Brain pericyte (primary cell): ENCODE measurements around the gene AIDA.
"Not testable (repeated sequence)": the region's sequence is repeated elsewhere in the genome, so short reads cannot be mapped to it uniquely, and the experiment has no call there.

Source experiments
- DNase-seq: peaks from one replicate; pipeline ENCODE4 v3.0.0-alpha.2; 2012; ENCODE audit warnings: low read depth, low spot score

Gene AIDA, protein sequence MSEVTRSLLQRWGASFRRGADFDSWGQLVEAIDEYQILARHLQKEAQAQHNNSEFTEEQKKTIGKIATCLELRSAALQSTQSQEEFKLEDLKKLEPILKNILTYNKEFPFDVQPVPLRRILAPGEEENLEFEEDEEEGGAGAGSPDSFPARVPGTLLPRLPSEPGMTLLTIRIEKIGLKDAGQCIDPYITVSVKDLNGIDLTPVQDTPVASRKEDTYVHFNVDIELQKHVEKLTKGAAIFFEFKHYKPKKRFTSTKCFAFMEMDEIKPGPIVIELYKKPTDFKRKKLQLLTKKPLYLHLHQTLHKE

DNA sequence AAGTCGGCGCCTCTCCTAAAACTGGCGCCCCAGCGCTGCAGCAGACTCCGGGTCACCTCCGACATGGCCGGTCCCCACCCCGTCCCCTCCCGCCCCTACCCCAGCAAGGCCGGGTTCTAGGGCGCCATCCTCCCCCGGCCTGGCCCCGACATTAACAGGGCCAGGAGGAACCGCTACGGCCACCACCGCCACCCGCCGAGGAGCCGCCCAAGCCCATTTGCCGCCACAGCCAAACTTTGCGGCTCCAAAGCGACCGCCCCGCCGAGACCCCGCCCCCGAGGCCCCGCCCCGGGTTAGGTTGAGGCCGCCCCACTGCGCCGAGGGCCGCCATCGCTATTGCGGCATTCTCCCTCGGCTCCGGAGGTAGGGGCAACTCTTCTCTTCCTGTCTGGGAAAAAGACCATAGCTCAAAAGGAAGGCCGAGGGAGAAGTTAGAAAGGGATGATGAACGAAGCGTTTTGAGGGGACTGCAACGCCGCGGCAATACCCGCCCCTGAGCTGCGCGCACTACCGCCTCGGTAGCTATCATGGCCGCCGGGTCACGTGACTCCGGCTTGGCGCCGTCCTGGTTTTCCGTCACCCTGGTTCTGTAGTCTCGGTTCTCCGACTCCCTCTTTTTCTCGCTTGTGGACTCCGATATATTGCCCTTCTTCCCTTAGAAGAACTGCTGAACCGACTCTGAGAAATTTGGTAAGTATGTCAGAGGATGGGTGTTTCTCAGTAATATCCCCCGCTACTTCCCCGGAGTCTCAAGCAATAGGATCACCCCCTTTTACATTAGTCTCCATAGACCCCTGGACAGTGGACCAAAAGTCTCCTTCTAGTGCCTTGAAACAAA, at the start of gene AIDA, which contains the start of gene BROX:
Gene AIDA, minus strand, starts transcription at position 239 of the 838 bp plus-strand sequence. Its CDS starts 174 bp downstream, at position 65.
Gene BROX, plus strand, starts transcription at position 312 of the 838 bp plus-strand sequence. CDS start 3,136 bp downstream, outside the sequence.
- DNase-seq: peak; percentile 71

DNA sequence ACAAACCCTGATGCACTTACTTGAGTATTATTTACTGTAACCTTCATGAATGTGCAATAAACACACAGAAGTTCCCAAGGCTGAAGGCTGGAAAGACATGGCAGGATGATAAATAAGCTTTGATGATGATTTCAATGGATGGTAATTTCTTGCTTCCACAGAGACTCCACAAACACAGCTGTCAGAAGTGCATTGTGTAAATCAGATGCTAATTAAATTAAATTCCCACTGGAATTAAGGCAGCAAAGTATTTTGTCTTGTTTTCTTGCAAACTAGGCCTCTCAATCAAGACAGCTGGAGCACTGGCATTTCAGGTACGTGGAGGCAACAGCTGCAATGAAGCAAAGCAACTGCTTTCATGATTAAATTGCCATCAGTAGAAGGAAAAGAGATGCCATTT, 48.8 kb upstream of the AIDA start:
- no peak for DNase-seq

DNA sequence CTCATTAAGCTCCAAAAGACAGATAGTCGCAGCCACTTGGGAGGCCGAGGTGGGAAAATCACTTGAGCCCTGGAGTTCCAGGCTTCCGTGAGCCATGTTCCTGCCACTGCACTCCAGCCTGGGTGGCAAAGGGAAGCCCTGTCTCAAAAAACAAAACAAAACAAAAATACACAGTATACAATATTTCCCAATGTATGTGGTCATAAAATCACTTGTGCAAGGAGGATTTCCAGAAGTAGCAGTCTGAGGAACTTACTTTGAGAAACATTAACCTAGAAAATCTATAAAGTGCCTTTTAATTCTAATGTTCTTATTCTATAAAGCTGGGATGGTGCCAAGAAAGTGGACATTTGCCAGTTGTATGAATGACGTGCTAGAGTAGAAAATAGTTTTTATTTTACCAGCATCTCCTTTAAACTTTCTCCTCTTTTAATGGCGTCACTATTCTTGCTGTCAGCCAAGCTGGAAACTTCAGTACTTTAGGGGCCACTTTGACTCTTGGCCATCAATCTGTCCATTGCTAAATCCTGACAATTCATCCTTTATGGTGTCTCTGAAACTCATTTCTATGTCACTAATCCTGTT, 47.3 kb upstream of the AIDA start:
- no peak for DNase-seq

DNA sequence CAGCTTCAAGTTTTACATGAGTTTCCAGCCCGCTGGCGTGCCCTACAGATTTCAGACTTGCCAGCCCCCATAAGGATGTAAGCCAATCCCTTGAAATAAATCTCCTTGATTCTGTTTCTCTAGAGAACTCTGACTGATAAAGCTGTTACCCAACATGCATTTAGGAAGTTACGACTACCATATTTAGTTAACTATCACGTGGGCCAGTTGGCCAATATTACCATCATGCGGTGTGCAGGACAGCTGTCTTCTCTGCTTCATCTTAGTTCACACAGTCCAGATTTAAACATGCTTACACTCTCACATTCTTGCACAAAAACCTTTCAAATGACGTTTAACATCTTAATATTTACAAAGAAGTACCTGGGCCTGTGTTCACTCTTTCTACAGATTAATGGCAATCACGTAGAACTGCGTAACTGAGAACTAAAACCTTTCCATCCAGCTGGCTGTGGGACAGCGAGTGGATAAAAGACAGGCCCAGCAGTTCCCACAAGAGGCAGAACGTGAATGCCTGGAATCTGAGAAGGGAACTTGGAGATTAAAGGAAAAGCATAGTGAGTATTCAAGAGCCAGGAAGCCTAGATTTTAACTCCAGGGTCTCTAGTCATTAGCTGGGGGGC, 45.5 kb upstream of the AIDA start:
- no peak for DNase-seq

DNA sequence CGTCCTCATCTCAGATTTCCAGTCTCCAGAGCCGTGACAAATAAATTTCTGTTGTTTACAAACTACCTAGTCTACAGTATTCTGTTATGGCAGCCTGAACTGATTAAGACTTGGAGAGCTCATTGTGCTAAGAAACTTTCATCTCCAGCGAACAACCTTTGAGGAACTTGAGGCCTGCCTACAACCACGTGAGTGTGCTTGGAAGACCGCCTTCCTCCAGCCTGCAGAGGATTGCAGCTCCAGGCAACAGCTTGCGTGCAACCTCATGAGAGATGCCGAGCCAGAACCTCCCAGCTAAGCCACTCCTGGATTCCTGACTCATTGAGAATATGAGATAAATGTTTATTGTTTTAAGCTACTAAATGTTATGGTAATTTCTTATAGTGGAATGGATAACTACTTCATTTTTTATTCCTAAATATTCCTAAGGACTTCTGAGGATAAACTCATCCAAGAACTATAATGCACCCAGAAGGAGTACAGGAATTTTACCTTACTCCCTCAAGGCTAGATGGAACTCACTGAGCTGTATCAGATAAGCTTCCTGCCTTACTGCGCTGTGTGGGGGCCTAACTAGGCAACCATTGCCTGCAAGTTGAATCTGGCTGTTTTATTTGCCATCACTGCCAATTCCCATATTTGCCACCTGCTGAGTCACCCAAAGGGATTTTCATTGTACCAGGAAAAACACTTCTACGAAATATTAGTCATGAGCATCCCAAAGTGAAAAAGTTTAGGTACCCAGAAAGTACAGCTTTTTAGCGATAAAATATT, 42.3 kb upstream of the AIDA start:
- DNase-seq: peak; percentile 32

DNA sequence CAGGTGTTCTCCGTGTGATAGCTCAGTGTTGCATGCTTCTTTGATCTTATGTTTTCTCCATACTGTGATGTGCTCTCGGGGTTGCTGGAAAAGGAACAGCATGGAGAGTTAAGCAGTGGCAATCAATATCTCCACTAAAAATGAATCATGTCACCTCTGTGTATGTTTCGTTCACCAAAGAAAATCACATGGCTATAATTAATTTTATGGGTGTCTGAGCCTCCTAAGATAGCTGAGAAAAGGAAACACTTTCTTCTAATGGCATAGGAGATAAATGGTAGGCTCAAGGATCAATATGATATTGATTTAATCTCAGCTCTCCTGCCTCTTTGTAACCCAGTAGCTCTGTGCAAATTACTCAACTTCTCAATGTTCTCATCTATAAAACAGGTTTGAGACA, 39.0 kb upstream of the AIDA start:
- DNase-seq: no peak

DNA sequence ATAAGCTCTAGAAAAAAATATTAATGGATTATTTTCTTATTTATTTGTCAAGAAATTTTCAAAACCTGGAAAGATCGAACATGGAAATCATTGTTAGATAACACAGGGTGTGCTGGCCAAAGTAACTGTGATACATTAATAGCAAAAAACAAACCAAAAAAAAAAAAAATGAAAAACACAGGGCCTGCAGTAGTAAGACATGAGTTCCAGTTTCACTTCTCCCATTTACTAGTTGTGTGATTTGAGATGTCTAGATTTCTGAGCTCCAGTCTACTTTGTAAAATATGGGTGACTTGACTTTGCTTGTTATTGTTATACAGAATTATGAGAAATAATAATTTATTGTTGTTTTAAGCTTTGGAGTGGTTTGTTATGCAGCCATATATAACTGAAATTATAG, 38.4 kb upstream of the AIDA start:
- no peak for DNase-seq

DNA sequence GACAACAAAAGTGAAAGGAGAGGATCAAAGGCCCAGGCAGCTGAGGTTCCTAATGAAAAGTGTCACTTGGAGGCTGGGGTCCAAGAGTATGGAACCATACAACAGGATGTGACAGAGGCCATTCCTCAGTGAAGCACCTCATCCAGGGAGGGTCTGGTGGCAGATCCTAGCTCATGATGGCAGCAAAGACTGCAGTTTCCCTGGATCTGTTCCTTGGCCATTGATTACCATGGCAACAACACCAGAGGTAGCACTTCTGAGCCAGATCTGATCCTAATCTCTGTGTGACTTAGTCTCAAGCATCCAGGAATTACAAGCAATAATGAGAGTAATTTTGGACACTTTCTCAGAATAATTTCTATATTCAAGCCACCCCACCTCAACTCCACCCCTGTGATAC, 37.6 kb upstream of the AIDA start:
- no peak for DNase-seq

DNA sequence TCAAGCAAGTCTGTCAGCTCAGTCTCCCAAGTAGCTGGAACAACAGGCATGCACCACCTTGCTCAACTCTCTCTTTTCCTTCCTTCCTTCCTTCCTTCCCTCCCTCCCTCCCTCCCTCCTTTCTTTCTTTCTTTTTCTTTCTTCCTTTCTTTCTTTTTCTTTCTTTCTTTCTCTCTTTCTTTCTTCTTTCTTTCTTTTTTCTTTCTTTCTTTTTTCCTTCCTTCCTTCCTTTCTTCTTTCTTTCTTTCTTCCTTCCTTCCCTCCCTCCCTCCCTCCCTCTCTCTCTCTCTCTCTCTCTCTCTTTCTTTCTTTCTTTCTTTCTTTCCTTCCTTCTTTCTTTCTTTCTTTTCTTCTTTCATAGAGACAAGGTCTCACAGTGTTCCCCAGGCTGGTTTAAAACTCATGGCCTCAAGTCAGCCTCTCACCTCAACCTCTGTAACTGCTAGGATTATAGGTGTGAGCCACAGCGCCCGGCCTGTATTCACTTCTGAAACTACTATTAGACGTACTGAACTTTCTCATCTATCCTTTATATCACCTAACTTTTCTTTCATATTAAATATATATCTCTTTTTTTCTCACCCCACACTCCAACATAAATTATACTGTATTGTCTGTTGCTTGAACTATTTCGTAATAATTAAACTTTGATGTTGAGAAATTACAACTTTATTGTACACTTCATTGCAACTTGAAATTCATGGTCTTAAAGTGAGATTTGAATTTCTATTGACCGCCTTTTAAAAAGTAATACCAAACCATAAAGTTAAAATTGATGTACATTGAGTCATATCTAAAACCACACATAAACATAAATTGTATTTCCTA, 29.6 kb upstream of the AIDA start:
- DNase-seq: not testable (repeated sequence)

DNA sequence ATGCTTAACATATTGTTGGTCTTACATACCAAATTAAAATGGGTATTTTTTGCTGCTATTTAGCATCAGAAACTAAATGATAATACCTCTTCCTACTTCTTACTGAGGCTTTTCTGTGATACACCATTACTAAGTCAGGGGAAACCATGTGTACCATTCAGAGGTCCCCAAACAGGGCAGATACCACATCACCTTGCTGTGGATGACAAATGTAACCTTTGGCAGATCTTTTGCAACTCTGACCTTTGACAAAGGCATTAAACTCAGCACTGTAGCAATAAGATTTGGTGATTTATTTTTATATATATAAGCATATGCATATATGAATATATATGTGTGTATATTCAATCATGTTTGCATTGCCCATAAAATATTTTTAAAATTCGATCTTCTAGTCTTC, 27.6 kb upstream of the AIDA start:
- DNase-seq: no peak

DNA sequence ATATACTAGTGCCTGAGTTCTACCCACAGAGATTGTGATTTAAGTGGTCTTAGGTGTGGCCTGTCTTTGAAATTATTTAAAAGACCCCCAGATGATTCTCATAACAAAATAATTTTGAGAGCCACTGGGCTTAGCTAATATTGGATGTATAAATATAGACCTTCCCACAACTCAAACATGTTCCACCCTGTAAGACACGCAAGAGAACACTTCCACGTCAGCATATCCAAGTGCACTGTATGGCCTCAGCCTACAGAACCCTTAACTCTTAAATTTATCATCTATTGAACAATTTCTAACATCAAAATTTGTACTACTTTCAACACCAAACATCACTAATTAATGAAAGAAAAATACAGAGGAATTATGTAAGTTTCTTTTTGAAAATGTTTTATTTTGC, 27.2 kb upstream of the AIDA start:
- no peak for DNase-seq

DNA sequence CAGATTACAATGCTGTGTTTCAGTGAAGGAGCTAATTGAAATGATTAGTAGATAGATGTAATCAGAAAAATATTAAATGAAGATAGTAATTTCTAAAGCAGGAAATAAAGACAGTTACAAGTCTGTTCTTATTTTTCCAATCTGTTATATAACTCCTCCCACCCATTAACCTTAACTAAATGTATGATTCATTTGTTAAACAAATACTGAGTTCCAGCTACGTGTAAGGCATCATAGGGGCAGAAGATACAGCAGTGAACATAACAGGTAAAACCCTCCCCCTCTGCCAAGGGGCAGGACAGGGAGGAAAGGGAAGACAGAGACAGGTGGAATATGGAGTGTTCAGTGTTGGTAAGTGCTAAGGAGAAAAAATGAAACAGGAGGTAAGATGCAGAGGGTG, 24.7 kb upstream of the AIDA start, which contains the start of gene FAM177B:
Gene FAM177B, plus strand, starts transcription at position 231 of the 400 bp plus-strand sequence. CDS start 9,344 bp downstream, outside the sequence.
- DNase-seq: no peak

DNA sequence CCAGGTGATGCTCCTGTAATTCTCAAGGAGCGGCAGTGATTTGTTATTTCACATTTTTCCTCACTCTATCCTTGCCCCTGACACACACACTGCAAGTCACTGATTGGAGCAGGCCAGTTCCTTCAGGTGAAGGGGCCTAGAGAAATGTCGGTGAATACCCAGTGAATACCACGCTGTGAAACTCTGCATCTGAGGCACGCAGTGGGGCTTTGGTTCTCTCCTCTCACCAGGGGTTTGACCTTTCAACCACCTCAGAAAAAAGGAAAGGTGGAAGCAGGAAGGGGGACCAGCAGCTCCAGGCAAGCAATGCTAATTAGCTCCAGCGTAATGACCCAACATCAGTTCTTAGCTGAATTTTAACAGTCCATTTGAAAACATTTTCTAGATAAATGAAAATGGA, 24.2 kb upstream of the AIDA start:
- no peak for DNase-seq

DNA sequence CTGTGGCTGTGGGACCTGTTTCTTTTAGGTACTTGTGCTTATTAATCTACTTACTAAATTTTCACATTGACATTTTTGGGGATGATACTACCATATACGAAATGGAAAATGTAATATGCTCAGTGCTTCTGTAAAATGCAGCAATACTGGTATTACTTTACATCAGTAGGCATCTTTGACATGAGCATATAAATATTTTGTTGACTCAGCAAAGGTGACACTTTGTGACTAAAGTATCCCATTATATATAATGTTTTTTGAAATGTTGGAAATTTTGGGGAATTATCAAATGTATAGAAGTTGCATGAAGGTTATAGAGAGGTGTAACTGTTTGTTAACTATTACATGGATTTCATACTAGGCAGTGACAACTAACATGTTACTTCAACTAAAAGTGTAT, 22.4 kb upstream of the AIDA start:
- DNase-seq: no peak

DNA sequence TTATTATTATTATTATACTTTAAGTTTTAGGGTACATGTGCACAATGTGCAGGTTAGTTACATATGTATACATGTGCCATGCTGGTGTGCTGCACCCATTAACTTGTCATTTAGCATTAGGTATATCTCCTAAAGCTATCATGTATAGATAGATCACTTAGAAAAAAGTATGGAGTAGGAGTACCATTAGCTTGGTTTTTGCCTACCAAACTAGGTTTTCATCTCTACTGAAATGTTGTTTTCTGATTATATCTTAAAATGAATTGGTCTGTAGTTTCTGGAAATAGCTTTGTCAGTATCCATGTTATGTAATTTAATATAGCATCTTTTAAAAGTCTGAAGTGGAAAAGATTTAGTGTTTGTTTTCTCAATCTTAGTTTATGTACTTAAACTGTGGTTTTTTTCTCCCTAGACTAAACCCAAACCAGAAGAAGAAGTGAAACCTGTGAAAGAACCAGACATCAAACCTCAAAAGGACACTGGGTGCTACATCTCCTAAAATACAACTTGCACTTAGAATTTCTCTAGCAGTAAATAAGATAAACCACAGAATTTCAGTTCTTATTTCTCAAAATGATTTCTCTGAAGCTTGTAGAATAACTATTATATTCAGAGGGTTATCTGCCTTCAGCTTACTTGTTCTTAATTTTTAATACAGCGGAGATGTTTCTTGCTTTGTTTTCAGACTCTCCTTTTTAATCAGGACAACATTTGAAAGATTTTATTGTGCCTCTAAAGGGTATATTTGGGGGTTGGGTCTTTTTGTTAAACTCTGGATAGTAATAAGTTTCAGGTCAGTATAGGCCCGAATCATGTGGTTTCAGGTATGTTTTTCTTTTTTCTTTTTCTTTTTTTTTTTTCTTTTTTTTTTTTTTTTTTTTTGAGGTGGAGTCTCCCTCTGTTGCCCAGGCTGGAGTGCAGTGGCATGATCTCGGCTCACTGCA, 20.2 kb upstream of the AIDA start:
- no peak for DNase-seq

DNA sequence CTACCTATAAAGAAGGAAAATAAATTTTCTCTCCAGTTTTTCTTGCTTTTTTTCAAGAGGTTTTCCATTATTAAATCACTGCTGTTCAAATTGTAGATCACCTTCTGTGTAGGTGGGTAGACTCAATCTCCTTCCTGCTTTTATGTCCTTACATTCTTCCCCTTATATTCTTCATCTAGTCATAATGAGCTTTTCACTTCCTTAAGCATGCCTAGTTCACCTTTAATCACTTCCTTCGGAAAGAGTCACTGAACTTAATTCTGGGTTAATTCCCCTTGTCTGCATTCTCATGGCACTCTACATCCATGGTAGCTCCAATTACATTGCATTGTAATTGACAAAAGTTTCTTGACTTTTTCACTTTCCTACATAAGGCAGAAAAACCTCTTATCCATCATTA, 18.6 kb upstream of the AIDA start:
- DNase-seq: no peak

DNA sequence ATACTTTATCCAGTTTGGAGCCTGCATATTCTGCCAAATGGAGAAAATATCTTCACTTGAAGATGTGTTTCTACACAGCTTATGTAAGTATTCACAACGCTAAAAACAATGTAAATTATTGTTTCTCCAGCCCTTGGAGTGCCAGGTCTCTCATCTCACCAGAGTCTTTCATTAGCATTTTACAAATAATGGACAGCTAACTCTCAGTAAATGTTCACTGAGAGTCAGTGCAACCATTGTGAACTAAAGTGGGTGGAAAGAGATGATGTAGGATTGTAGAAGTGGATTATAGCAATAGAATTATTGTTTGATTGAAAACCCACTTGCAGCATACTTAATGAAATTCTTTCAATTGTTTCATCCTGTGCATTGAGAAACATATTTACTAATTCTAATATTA, 16.5 kb upstream of the AIDA start:
- no peak for DNase-seq

DNA sequence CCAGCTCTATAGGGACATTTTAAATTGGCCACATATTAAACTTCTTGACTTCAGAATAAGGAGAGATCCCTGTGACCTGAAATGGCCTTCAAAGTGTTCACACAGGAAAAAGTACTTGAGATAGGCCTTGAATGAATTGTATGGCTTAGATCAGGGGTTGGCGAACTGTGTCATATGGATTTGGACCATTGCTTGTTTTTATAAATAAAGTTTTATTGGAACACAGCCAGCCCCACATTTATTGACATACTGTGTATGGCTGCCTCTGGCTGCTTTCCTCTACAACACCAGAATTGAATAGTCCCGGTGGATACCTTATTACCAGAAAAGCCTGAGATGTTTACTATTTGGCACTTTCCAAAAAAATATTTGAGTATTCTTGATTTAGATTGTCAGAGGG, 4.1 kb upstream of the AIDA start:
- DNase-seq: no peak
